Stimulated activated CD8-positive, alpha-beta memory T cell treated with anti-CD3 and anti-CD28 coated beads, Interleukin-12 subunit alpha, Interleukin-12 subunit beta, amount 100 ng/mL, for 4 hours (primary cell): ENCODE data around the gene NPTX2.

Experiments used
- DNase-seq: peaks from one replicate; pipeline ENCODE4 v3.0.0-alpha.2; 2020; ENCODE audit warnings: low read depth

NPTX2 gene

DNA sequence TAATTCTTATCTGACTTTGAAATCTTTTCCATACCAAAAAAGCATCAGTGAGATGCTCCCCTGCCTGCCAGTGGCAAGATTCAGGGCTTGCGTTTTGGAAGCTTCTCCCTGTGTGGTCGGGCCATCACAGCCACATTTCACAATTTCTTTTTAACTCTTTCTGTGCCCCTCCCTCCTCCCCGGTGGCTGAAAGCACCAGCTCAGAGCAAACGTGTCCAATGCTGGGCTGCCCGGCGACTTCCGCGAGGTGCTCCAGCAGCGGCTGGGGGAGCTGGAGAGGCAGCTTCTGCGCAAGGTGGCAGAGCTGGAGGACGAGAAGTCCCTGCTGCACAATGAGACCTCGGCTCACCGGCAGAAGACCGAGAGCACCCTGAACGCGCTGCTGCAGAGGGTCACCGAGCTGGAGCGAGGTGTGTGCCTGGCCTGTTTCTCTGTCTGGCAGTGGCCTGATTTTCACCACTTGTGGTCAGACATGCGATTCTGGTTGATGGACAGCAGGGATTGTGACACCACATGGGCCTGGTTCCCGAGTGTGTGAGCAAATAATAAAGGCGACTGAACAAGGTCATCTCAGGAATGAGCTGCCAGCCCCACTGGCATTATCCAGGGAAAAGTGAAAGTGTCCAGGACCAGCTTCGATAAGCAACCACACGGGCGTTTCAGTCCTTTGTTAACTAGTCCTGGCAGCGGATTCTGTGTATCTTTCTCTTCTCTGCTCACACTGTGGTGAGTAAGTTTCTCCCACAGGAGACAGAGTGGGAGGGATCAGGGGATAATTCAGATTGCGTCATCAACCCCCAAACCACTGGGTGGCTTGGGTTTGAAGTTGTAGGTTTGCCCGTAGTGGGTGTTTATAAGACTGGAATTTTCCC, 2.6 kb downstream of the NPTX2 start:
- DNase-seq = no peak

- no peak for DNase-seq
These were observed 4.7 kb downstream of the NPTX2 start for GRCh38 chr7:98621573-98622482.

GRCh38 chr7:98622926-98623325, 5.8 kb downstream of the NPTX2 start:
- DNase-seq = no peak

GRCh38 chr7:98624846-98625420, 7.8 kb downstream of the NPTX2 start:
- no peak for DNase-seq

GRCh38 chr7:98626460-98627412, 9.7 kb downstream of the NPTX2 start:
- no peak for DNase-seq

GRCh38 chr7:98627413-98627790, 10.3 kb downstream of the NPTX2 start:
- no peak for DNase-seq

GRCh38 chr7:98628418-98628817, 11.3 kb downstream of the NPTX2 start:
- DNase-seq = no peak

GRCh38 chr7:98629001-98629431, 11.9 kb downstream of the NPTX2 start:
- DNase-seq = no peak

DNA sequence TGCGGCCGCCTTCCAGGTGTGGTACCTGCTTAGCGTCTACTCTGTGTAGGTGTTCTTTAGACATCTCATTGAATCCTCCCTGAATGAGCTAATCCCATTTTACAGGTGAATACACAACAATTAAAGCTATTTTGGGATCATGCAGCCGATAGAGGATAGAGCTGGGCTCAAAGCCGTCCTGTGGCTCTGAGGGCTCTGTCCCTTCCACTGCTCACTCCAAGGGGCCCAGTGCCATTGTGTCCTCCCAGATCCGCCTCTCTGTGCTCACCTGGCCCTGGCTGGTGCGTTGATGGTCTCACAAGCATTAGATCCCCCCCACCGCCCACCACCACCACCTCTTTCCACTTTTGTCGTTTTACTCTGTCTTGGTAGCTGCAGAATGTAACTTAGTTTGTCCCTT, 13.1 kb downstream of the NPTX2 start:
- DNase-seq = no peak

- DNase-seq = no peak
These were observed 13.7 kb downstream of the NPTX2 start for GRCh38 chr7:98630770-98631169.

DNA sequence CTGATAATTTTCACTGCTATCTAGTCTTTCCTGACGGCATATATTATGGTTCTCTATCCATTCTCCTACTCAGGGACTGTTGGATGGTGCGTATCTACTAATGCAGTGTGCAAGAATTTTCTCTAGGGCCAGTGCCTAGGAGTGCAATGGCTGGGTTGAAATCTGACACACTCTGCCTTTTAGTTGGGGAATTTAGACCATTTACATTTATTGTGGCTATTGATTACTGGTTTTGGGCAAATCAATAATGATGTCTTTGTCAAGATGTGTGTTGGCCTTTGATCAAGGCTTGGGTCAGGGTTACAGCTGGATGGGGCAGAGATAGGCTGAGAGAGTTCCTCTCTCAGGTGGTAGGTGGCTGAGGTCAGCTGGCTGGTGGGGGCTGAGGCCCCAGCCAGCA, 21.8 kb downstream of the NPTX2 start:
- DNase-seq = no peak

GRCh38 chr7:98640375-98640774, 23.3 kb downstream of the NPTX2 start:
- no peak for DNase-seq

DNA sequence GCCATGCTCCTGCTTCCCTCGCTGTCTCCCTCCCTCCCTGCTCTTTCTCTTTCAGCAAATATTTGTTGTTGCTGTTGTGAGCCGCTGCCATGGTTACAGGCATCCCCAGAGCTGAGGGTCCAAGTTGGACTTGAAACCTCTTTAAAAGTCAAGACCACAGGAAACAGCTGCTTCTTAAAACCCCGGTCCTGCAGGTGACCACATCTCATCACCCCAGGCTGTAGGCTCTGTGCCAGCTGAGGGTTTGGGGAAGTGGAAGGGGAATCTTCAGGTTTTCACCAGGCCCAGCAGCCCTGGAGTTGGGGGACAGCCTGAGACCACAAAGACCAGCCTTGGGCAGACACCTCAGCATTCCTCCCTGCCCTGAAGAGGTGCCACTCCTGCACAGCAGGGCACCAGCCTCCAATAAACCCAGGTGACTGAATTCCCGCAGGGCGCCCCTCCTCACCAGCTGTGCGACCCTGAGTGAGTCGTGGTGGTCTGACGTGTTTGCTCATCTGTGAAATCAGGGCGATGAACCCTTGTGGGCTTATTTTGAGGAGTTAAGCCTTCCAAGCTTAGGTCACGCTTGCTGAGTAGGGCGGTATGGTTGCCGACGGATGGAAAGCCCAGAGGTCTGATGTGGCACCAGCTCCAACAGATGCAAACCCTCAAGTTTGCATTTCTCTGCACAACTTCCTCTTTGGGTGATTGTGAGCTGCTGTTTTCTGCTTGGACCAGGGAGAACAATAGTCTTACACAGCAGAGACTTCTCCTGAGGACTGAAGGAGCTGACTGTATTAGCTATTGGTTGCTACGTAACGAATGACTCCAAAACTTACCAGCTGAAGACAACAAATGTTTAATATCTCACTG, 24.8 kb downstream of the NPTX2 start:
- DNase-seq = no peak

- no peak for DNase-seq
These were observed 26.3 kb downstream of the NPTX2 start for GRCh38 chr7:98643236-98643985.

DNA sequence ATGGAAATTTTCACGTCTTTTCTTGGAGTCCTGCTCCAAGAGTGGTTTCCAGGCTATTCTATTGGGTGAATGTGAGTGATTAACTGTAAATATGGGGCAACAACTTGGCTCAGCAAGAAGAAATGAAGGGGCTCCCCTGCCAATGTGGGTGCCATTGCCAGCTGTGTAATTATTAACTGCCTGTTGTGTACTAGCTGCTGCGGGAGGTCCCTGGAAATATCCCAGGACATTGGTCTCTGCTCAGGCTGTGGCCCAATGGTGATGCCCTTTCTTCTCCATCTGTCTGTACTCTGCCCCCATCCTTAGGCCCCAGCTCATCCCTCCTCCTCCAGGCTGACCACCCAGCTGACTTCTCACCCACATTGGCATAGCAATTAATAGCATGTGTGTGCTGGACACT, 29.4 kb downstream of the NPTX2 start:
- no peak for DNase-seq

DNA sequence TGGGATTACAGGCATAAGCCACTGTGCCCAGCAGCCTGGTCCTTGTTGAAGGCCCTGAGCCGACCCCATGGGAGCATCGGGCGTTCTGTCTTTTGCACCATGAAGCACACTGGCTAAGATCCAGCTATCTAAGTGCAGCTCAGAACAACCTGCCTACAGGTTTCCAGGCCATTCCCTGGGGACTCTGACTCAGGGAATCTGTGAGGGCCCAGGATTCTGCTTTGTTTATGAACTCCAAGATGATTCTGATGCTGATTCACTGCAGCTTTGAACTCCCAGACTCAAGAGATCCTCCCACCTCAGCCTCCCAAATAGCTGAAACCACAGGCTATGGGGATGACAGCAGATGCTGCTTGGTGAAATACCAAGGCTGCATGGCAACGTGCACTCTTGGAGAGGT, 30.2 kb downstream of the NPTX2 start:
- no peak for DNase-seq

GRCh38 chr7:98651760-98652159, 34.7 kb downstream of the NPTX2 start:
- no peak for DNase-seq

DNA sequence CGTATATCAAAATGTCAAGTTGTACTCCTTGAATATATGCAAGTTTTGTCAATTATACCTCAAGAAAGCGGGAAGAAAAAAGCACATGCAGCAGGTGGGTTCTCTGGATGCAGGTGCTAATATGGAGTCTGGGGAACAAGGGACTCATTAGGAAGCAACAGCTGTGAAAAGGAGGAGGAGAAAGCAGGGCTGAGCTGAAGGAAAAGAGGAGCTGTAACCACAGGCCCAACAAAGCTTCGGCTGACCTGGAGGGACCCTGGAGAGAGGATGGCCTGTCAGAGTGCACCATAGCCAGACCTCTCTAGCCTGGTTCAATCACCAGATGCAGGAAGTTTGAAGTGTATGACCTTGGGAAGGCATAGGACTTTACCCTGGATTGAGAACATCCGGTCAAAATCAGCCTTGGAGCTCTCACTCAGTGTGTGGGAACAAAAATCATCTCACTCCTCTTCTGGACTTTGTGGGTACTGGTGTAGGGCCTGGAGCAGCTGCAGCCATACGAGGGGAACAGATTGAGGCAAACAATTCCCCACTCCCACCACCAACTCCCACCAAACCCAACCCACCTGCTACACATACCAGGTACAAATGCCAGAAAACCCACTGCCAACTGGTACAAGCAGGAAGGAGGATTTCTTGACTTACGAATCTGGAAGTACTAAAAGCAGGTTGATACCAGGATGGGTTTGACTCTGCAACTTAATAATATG, 36.7 kb downstream of the NPTX2 start:
- no peak for DNase-seq
